A549 (cell line): ENCODE measurements around the gene TEX264. TPM values are rescaled to one million over a fixed set of nuclear protein-coding genes. Genes with fewer than 3 reads are reported as not detected.

Experiments
- ATAC-seq, 2 experiments: fragments of 200-7000 bp in 1 of 2; fragments of >200 bp in 1 of 2; cut with Nextera tagmentation in 1 of 2; cut with Tn5 transposase in 1 of 2; 3 replicates each; pipeline versions ENCODE4 v1.8.0 to v1.9.1; 2018 to 2020; ENCODE audit warnings: mild to moderate bottlenecking in 1 of 2, moderate library complexity in 1 of 2
- CTCF ChIA-PET: fragments of 300-600 bp; sonication (Branson Sonifier 250); formaldehyde crosslinking; extraction: SDS; loops from one replicate; lab custom pipeline; 2021; ENCODE audit warnings: antibody characterized with exemption, inconsistent platforms; lab: Yijun Ruan, JAX
- POLR2A ChIA-PET: fragments of 350-600 bp; formaldehyde crosslinking; extraction: SDS; loops from one replicate; lab custom pipeline; 2021; ENCODE audit warnings: antibody characterized with exemption, inconsistent platforms; lab: Yijun Ruan, JAX
- DNase-seq, 2 experiments: peaks; one replicate each; pipeline versions ENCODE4 v3.0.0 to v3.0.0-alpha.2; 2011 to 2016; ENCODE audit warnings: low read depth in 1 of 2, low spot score in 1 of 2
- FAIRE-seq: peaks from 2 replicates; lab custom pipeline; 2011; peaks lifted over from hg19 to GRCh38; lab: Jason Lieb, UNC
- H3K27ac ChIP-seq, 2 experiments: fragments of >200 bp; sonication (Bioruptor Twin); formaldehyde crosslinking; 3 replicates each; pipeline ENCODE4 v1.5.1; 2016 to 2017
- H3K4me1 ChIP-seq: fragments of >200 bp; sonication (Bioruptor Twin); formaldehyde crosslinking; 3 replicates; pipeline ENCODE4 v1.6.1; 2016
- H3K4me2 ChIP-seq: fragments of >200 bp; sonication (Bioruptor Twin); formaldehyde crosslinking; 3 replicates; pipeline ENCODE4 v1.6.1; 2016
- H3K4me3 ChIP-seq: fragments of >200 bp; sonication (Bioruptor Twin); formaldehyde crosslinking; 3 replicates; pipeline ENCODE4 v1.5.1; 2016
- H3K9me3 ChIP-seq: fragments of >200 bp; sonication (Bioruptor Twin); formaldehyde crosslinking; 3 replicates; pipeline ENCODE4 v1.6.1; 2016
- CBX2 ChIP-seq: fragments of 200-600 bp; sonication (generic); IDR thresholded peaks from 2 replicates; pipeline ENCODE4 v1.6.1; 2016; ENCODE audit warnings: low read depth, mild to moderate bottlenecking, borderline replicate concordance
- CEBPB ChIP-seq, 2 experiments: fragments of >200 bp in 1 of 2; sonication (Bioruptor Twin) in 1 of 2; formaldehyde crosslinking in 1 of 2; IDR thresholded peaks; 2 replicates each; pipeline ENCODE4 v1.6.1; 2012 to 2016
- CHD4 ChIP-seq: fragments of 200-600 bp; sonication (generic); IDR thresholded peaks from 2 replicates; pipeline ENCODE4 v1.6.1; 2016; ENCODE audit warnings: antibody characterized with exemption, mild to moderate bottlenecking, borderline replicate concordance
- EHF ChIP-seq: fragments of 250-450 bp; sonication (Bioruptor Pico); IDR thresholded peaks from 2 replicates; pipeline ENCODE4 v1.5.0; 2020; ENCODE audit warnings: mild to moderate bottlenecking
- EHMT2 ChIP-seq: fragments of 200-600 bp; sonication (generic); IDR thresholded peaks from 2 replicates; pipeline ENCODE4 v1.6.1; 2016; ENCODE audit warnings: antibody characterized with exemption, low read depth, mild to moderate bottlenecking, moderate library complexity
- EP300 ChIP-seq, 2 experiments: fragments of >200 bp; sonication (Bioruptor Twin); formaldehyde crosslinking; IDR thresholded peaks; 2 replicates in 1 of 2; 3 replicates in 1 of 2; pipeline ENCODE4 v1.6.1; 2016 to 2017
- HOXA7 ChIP-seq: fragments of 250-450 bp; sonication (Bioruptor Pico); IDR thresholded peaks from 2 replicates; pipeline ENCODE4 v1.5.0; 2020; ENCODE audit warnings: mild to moderate bottlenecking, moderate library complexity
- JUN ChIP-seq, 2 experiments: fragments of >200 bp; sonication (Bioruptor Twin); formaldehyde crosslinking; IDR thresholded peaks; 2 replicates in 1 of 2; 3 replicates in 1 of 2; pipeline ENCODE4 v1.6.1; 2016 to 2017
- JUNB ChIP-seq: fragments of >200 bp; sonication (Bioruptor Twin); formaldehyde crosslinking; IDR thresholded peaks from 2 replicates; pipeline ENCODE4 v1.6.1; 2016
- KDM5A ChIP-seq: fragments of 200-600 bp; sonication (generic); IDR thresholded peaks from 2 replicates; pipeline ENCODE4 v1.6.1; 2016; ENCODE audit warnings: antibody characterized with exemption, mild to moderate bottlenecking
- MAZ ChIP-seq: fragments of 150-350 bp; IDR thresholded peaks from 2 replicates; pipeline ENCODE4 v1.6.1; 2014; ENCODE audit warnings: antibody characterized with exemption, low read depth, low read length, borderline replicate concordance
- POLR2AphosphoS2 ChIP-seq: conservative IDR thresholded peaks from 2 replicates; pipeline ENCODE4 v1.6.1; 2012; ENCODE audit warnings: low read length, improper control_type of control experiment, inconsistent platforms
- RARB ChIP-seq: fragments of 250-450 bp; sonication (Bioruptor Pico); IDR thresholded peaks from 2 replicates; pipeline ENCODE4 v1.8.0; 2021; ENCODE audit warnings: mild to moderate bottlenecking, moderate library complexity
- RCOR1 ChIP-seq: fragments of 150-350 bp; IDR thresholded peaks from 2 replicates; pipeline ENCODE4 v1.6.1; 2014; ENCODE audit warnings: antibody characterized with exemption, low read length, low read depth
- RFX5 ChIP-seq: fragments of 450-650 bp; IDR thresholded peaks from 2 replicates; pipeline ENCODE4 v1.7.1; 2014; ENCODE audit warnings: antibody characterized with exemption, mild to moderate bottlenecking, moderate library complexity
- SMC3 ChIP-seq: fragments of >200 bp; sonication (Bioruptor Twin); formaldehyde crosslinking; IDR thresholded peaks from 3 replicates; pipeline ENCODE4 v1.6.1; 2018; ENCODE audit warnings: inconsistent platforms
- TFCP2L1 ChIP-seq: fragments of 250-450 bp; sonication (Bioruptor Pico); IDR thresholded peaks from 2 replicates; pipeline ENCODE4 v1.5.0; 2021; ENCODE audit warnings: mild to moderate bottlenecking
- ZC3H11A ChIP-seq: fragments of 450-650 bp; IDR thresholded peaks from 2 replicates; pipeline ENCODE4 v1.6.1; 2014; ENCODE audit warnings: antibody characterized with exemption, mild to moderate bottlenecking
- ZSCAN20 ChIP-seq: fragments of 250-450 bp; sonication (Bioruptor Pico); IDR thresholded peaks from 2 replicates; pipeline ENCODE4 v1.8.0; 2022; ENCODE audit warnings: mild to moderate bottlenecking, moderate library complexity
- WGBS: methylation state at CpG from one replicate; pipeline ENCODE4 v1.1.6; 2017; ENCODE audit errors: missing lambda C conversion rate; 5-methylcytosine and 5-hydroxymethylcytosine counted together
- polyA plus RNA-seq, 4 experiments: library from polyadenylated mRNA; depleted of rRNA in 3 of 4; stranded (reverse); fragments of >200 nt; fragmentation: RNase III in 1 of 4; extraction: RNeasy Plus Mini Kit Qiagen cat#74134 plus additional on column Dnase treatment in 1 of 4; gene quantifications; 2 replicates in 3 of 4; 3 replicates in 1 of 4; pipeline ENCODE4 v1.2.3, GENCODE V29; 2011 to 2017
- TF ChIP-seq, protein P1 (sequence below): fragments of 250-450 bp; sonication (Bioruptor Pico); IDR thresholded peaks from 2 replicates; pipeline ENCODE4 v1.5.0; 2020; ENCODE audit warnings: low read depth, mild to moderate bottlenecking, moderate library complexity
- TF ChIP-seq, protein P2 (sequence below): fragments of >200 bp; sonication (Bioruptor Twin); formaldehyde crosslinking; IDR thresholded peaks from 3 replicates; pipeline ENCODE4 v1.6.1; 2016
- TF ChIP-seq, protein P3 (sequence below): IDR thresholded peaks from 2 replicates; pipeline ENCODE4 v1.6.1; 2012; ENCODE audit warnings: low read depth, borderline replicate concordance
- TF ChIP-seq, protein P4 (sequence below): fragments of 150-350 bp; IDR thresholded peaks from 2 replicates; pipeline ENCODE4 v1.6.1; 2014; ENCODE audit warnings: low read depth, mild to moderate bottlenecking, low read length

Gene TEX264
- polyA plus RNA-seq, 2 of the 4 experiments (the other 2 are of a cell fraction), result 47.9 to 54.7 TPM

DNA sequence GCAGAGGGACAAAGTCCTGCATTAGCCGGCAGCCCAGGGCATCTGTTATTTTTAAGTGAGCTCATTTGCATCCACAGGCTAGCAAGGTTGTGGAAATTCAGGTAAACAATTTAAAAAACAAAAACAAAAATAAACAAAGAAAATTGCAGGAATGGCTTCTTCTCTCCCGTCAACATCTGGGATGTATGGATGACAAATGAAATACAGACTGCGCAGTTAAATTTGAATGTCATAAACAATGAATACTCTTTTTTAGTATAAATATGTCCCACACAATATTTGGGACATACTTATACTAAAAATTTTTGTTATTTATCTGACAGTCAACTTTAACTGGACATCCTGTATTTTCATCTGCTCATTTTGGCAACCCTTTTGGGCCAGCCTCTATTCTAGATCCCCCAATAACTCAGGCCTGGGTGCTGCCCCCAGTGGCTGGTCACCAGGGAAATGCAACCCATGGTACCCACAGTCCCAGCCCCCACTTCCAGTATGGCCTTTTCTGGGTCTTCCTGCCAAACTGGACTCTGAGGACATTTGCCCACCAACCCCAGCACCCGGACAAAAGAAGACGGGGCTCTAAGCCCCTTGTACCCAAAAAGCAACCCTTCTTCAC lies 48.5 kb downstream of the TEX264 start:
- CTCF ChIA-PET, result interaction anchor here (0.5 to 1.8 kb wide), 12 partner anchors 9 to 363 kb away, joined by 3 to 7 read pairs (median 4); no protein-coding TSS in a partner anchor
- FAIRE-seq (no peak), ATAC-seq (0 out of 6 replicates have a peak, but pooled peaks of 1 of the 2 experiments have one; percentile 28)

DNA sequence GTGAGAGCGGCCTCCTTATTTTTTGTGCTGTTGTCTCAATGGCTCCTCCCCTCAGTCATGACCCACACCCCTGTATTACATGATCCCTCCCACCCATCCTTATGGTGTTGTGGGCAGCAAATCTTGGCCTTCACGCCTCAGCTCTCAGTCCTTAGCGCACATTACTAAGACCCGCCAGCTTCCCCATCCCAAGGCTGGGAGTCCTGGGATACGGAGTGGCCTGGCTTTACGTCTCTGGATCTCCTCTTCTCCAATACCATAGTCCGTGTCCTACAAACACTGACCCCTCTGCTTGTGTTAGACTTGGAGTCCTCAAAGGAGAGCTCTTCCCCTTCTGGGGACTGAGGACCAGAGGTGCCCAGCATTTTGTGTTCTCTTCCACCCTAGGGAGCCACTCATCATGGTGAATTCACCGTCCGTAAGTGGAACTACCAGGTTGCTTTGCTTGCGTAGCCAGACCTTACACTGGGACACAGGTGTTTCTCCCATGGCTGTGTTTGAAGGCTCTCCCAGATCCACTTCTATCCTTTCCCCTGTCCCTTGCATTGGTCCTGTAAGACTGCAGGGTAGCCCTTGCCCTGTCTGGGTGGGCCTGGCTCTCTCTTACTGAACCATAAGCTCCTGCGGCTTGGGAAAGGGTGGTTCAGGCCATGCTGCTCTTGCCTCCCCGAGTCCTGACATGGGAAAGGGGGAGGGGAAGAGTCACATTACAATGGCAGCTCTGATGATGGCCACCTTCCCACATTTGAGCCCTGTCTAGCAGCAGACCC lies 49.4 kb downstream of the TEX264 start:
- WGBS, result 75% methylated on average over 10 of the region's 12 CpGs
- DNase-seq (no peak), ATAC-seq (no peak), FAIRE-seq (no peak)
- no peaks in the 10 kb centered on the region for H3K9me3 ChIP-seq
- H3K27ac ChIP-seq, result no peak overlapping the region
- ChIA-PET CTCF (interaction anchor here (0.7 to 1.8 kb wide), 2 partner anchors 10 to 218 kb away, joined by 3 to 5 read pairs; no protein-coding TSS in a partner anchor), POLR2A (no interaction called here)
- H3K4me3 ChIP-seq, result no peak overlapping the region
- H3K4me1 ChIP-seq, result no peaks in the 10 kb centered on the region
- TF ChIP-seq RFX5 (no peak), RCOR1 (no peak), POLR2AphosphoS2 (no peak), MAZ (no peak), EP300 (IDR thresholded peaks at IDR 0.05) (no peak), ZSCAN20 (no peak), EHF (CRISPR knock-in tag) (no peak), HOXA7 (CRISPR knock-in tag) (no peak), TFCP2L1 (no peak), JUNB (no peak), EHMT2 (no peak), SMC3 (no peak), CHD4 (no peak), CBX2 (no peak), JUN (IDR thresholded peaks at IDR 0.05) (no peak)
- TF ChIP-seq, protein P1, sequence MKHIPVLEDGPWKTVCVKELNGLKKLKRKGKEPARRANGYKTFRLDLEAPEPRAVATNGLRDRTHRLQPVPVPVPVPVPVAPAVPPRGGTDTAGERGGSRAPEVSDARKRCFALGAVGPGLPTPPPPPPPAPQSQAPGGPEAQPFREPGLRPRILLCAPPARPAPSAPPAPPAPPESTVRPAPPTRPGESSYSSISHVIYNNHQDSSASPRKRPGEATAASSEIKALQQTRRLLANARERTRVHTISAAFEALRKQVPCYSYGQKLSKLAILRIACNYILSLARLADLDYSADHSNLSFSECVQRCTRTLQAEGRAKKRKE (CRISPR knock-in tag), result no peak
- TF ChIP-seq, protein P2, sequence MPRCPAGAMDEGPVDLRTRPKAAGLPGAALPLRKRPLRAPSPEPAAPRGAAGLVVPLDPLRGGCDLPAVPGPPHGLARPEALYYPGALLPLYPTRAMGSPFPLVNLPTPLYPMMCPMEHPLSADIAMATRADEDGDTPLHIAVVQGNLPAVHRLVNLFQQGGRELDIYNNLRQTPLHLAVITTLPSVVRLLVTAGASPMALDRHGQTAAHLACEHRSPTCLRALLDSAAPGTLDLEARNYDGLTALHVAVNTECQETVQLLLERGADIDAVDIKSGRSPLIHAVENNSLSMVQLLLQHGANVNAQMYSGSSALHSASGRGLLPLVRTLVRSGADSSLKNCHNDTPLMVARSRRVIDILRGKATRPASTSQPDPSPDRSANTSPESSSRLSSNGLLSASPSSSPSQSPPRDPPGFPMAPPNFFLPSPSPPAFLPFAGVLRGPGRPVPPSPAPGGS, result no peak
- TF ChIP-seq, protein P3, sequence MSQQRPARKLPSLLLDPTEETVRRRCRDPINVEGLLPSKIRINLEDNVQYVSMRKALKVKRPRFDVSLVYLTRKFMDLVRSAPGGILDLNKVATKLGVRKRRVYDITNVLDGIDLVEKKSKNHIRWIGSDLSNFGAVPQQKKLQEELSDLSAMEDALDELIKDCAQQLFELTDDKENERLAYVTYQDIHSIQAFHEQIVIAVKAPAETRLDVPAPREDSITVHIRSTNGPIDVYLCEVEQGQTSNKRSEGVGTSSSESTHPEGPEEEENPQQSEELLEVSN, result no peak
- H3K4me2 ChIP-seq, result no peak overlapping the region

More for the DNA sequence above, 48.5 kb downstream of the TEX264 start:
- POLR2A ChIA-PET, result no interaction called here
- Histone ChIP-seq H3K9me3 (no peaks in the 10 kb centered on the region), H3K27ac (no peak overlapping the region), H3K4me2 (no peak overlapping the region), H3K4me1 (no peaks in the 10 kb centered on the region), H3K4me3 (no peak overlapping the region)
- no peak for DNase-seq
- TF ChIP-seq, protein P4, sequence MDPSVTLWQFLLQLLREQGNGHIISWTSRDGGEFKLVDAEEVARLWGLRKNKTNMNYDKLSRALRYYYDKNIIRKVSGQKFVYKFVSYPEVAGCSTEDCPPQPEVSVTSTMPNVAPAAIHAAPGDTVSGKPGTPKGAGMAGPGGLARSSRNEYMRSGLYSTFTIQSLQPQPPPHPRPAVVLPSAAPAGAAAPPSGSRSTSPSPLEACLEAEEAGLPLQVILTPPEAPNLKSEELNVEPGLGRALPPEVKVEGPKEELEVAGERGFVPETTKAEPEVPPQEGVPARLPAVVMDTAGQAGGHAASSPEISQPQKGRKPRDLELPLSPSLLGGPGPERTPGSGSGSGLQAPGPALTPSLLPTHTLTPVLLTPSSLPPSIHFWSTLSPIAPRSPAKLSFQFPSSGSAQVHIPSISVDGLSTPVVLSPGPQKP, result no peak
- TF ChIP-seq CEBPB (IDR thresholded peaks at IDR 0.05) (no peak), ZC3H11A (no peak), EHF (CRISPR knock-in tag) (no peak), RCOR1 (no peak), RARB (CRISPR knock-in tag) (no peak), KDM5A (no peak)
- TF ChIP-seq, protein P1 (CRISPR knock-in tag), result no peak
- TF ChIP-seq, protein P3, result no peak
- WGBS, result 45% methylated on average over 5 of the region's 5 CpGs
